ENCODE data around the gene ATP6V1A. TPM values are rescaled to one million over a fixed set of nuclear protein-coding genes. Genes with fewer than 3 reads are reported as not detected.

ATP6V1A gene
- total RNA-seq, 1 experiment from 2014 or later = 96.4 TPM

DNA sequence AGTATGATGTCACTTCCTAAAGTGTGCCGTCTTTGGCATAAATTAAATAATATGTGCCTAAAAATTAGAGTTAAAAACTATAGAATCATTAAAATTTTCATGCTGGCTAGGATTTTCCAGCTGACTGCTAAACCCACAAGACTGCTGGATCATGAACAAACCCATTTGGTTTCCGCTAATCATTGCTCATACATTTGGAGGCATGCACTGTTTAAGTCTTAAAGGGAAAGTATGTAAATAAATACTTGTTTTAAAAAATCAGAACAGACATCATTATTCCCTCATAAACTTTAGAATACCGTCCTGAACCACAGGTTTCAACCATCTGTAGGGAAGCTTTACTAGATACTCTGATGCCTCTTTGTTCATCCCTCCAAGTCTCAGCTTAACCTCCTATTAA lies 26.5 kb downstream of the ATP6V1A start:
- H3K4me1 ChIP-seq = peaks cover 6% of the 10 kb centered on the region; the same call in 1 of the 2 replicates
- no peak for DNase-seq
- Mint-ChIP-seq H3K27ac (ENCODE audit: unreplicated experiment) (no peak overlapping the region), H3K9me3 (ENCODE audit: unreplicated experiment) (no peaks in the 10 kb centered on the region), H3K27me3 (ENCODE audit: insufficient read depth, unreplicated experiment) (no peaks in the 10 kb centered on the region), H3K4me1 (ENCODE audit: low read depth, unreplicated experiment) (peaks cover 7% of the 10 kb centered on the region), H3K36me3 (ENCODE audit: insufficient read depth, unreplicated experiment) (no peaks in the 10 kb centered on the region), H3K4me3 (ENCODE audit: unreplicated experiment) (no peak overlapping the region)
- no peaks in the 10 kb centered on the region for H3K27me3 ChIP-seq (replicated peaks; ENCODE audit: control insufficient read depth, insufficient read depth, low read length)
- no TSS peak for BruUV-seq (replicated peaks)
- H3K9me3 ChIP-seq = no peaks in the 10 kb centered on the region
- intact Hi-C loops (cut with micrococcal nuclease; ENCODE audit: unreplicated experiment) = no loop called here
- H3K36me3 ChIP-seq (ENCODE audit: control insufficient read depth, insufficient read depth, low read length) = no peaks in the 10 kb centered on the region
- ChIA-PET POLR2A (no interaction called here), CTCF (no interaction called here)
- no peak for TF ChIP-seq CTCF (IDR thresholded peaks at IDR 0.05; ENCODE audit: insufficient read depth in 1 of 2, low read depth in 1 of 2, low read length in 1 of 2, severe bottlenecking in 1 of 2, unreplicated experiment in 1 of 2)
- H3K4me3 ChIP-seq (ENCODE audit: low read depth, low read length) = no peak overlapping the region

GRCh38 chr3:113775516-113775915 lies 28.7 kb downstream of the ATP6V1A start:
- no peaks in the 10 kb centered on the region for H3K36me3 Mint-ChIP-seq (ENCODE audit: insufficient read depth, unreplicated experiment)
- no TSS peak for BruUV-seq (replicated peaks)
- no peak for TF ChIP-seq CTCF (IDR thresholded peaks at IDR 0.05; ENCODE audit: insufficient read depth in 1 of 2, low read depth in 1 of 2, low read length in 1 of 2, severe bottlenecking in 1 of 2, unreplicated experiment in 1 of 2)

DNA sequence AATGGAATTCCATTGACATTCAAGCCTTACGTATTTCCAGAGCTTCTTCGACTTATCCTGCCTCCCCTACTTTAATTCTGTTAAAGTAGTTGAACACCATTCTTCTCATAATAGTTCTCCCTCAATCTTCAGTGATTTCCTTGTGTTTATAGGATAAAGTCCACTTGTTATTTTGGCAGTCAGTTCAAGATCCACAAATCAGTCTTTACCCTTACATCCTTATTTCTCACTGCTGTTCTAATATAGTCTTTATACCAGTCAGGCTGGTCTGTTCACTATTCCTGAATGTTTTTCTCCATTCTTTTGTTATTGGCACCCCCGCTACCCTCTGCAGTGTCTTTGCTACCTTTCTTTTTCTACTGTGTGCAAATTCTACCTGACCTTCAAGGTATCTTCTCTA lies 29.7 kb downstream of the ATP6V1A start:
- no peaks in the 10 kb centered on the region for H3K27me3 Mint-ChIP-seq (ENCODE audit: insufficient read depth, unreplicated experiment)
- no peaks in the 10 kb centered on the region for H3K9me3 Mint-ChIP-seq (ENCODE audit: unreplicated experiment)
- H3K36me3 ChIP-seq (ENCODE audit: control insufficient read depth, insufficient read depth, low read length) = no peaks in the 10 kb centered on the region
- BruUV-seq (replicated peaks) = no TSS peak
- no peak for TF ChIP-seq CTCF (IDR thresholded peaks at IDR 0.05; ENCODE audit: insufficient read depth in 1 of 2, low read depth in 1 of 2, low read length in 1 of 2, severe bottlenecking in 1 of 2, unreplicated experiment in 1 of 2)
- H3K4me3 Mint-ChIP-seq (ENCODE audit: unreplicated experiment) = no peak overlapping the region
- ChIA-PET CTCF (no interaction called here), POLR2A (no interaction called here)
- no peak overlapping the region for H3K4me3 ChIP-seq (ENCODE audit: low read depth, low read length)
- no peaks in the 10 kb centered on the region for H3K9me3 ChIP-seq
- no peaks in the 10 kb centered on the region for H3K36me3 Mint-ChIP-seq (ENCODE audit: insufficient read depth, unreplicated experiment)
- H3K4me1 Mint-ChIP-seq (ENCODE audit: low read depth, unreplicated experiment) = peaks cover 7% of the 10 kb centered on the region
- no peak overlapping the region for H3K27ac Mint-ChIP-seq (ENCODE audit: unreplicated experiment)
- intact Hi-C loops (cut with micrococcal nuclease; ENCODE audit: unreplicated experiment) = no loop called here
- H3K4me1 ChIP-seq = peaks cover 6% of the 10 kb centered on the region; the same call in 1 of the 2 replicates
- DNase-seq = no peak
- H3K27me3 ChIP-seq (replicated peaks; ENCODE audit: control insufficient read depth, insufficient read depth, low read length) = no peaks in the 10 kb centered on the region

More at GRCh38 chr3:113775516-113775915, 28.7 kb downstream of the ATP6V1A start:
- Mint-ChIP-seq H3K9me3 (ENCODE audit: unreplicated experiment) (no peaks in the 10 kb centered on the region), H3K27me3 (ENCODE audit: insufficient read depth, unreplicated experiment) (no peaks in the 10 kb centered on the region), H3K4me3 (ENCODE audit: unreplicated experiment) (no peak overlapping the region), H3K4me1 (ENCODE audit: low read depth, unreplicated experiment) (peaks cover 7% of the 10 kb centered on the region), H3K27ac (ENCODE audit: unreplicated experiment) (no peak overlapping the region)
- no peaks in the 10 kb centered on the region for H3K9me3 ChIP-seq
- DNase-seq = no peak
- H3K27me3 ChIP-seq (replicated peaks; ENCODE audit: control insufficient read depth, insufficient read depth, low read length) = no peaks in the 10 kb centered on the region
- CTCF ChIA-PET = no interaction called here
- no peak overlapping the region for H3K4me3 ChIP-seq (ENCODE audit: low read depth, low read length)
- H3K4me1 ChIP-seq = peaks cover 6% of the 10 kb centered on the region; the same call in 1 of the 2 replicates
- POLR2A ChIA-PET = no interaction called here
- H3K36me3 ChIP-seq (ENCODE audit: control insufficient read depth, insufficient read depth, low read length) = no peaks in the 10 kb centered on the region
- intact Hi-C loops (cut with micrococcal nuclease; ENCODE audit: unreplicated experiment) = no loop called here

Data from Caco-2 (cell line).